ENCODE results near the gene NKTR.

NKTR gene

GRCh38 chr3:42651248-42652091 lies 51.0 kb downstream of the NKTR start:
- DNase-seq (ENCODE audit: low spot score), result no peak

GRCh38 chr3:42652251-42652610 lies 51.7 kb downstream of the NKTR start:
- Histone ChIP-seq H3K9me3 (ENCODE audit: severe bottlenecking) (no peaks in the 10 kb centered on the region), H3K4me3 (ENCODE audit: severe bottlenecking) (no peak overlapping the region), H3K27ac (ENCODE audit: poor library complexity, severe bottlenecking) (peak overlapping the region; percentile 80), H3K4me1 (ENCODE audit: insufficient read depth, poor library complexity, severe bottlenecking) (peaks cover 22% of the 10 kb centered on the region), H3K27me3 (ENCODE audit: insufficient read depth, poor library complexity, severe bottlenecking) (no peaks in the 10 kb centered on the region), H3K36me3 (ENCODE audit: low read depth) (0 out of 2 replicates have a peak, but pooled peaks cover 5% of the 10 kb centered on the region)
- ATAC-seq (ENCODE audit: low read depth) (peak; percentile 0; the same call in 2 of the 3 replicates), DNase-seq (ENCODE audit: low spot score) (no peak)
- no peak for TF ChIP-seq CTCF (IDR thresholded peaks at IDR 0.05; ENCODE audit: poor library complexity, severe bottlenecking)

More at GRCh38 chr3:42651248-42652091, 51.0 kb downstream of the NKTR start:
- peaks cover 22% of the 10 kb centered on the region for H3K4me1 ChIP-seq (ENCODE audit: insufficient read depth, poor library complexity, severe bottlenecking)
- peak; percentile 57 for ATAC-seq (ENCODE audit: low read depth)
- H3K4me3 ChIP-seq (ENCODE audit: severe bottlenecking), result no peak overlapping the region
- no peak for TF ChIP-seq CTCF (IDR thresholded peaks at IDR 0.05; ENCODE audit: poor library complexity, severe bottlenecking)
- peak overlapping the region; percentile 80 for H3K27ac ChIP-seq (ENCODE audit: poor library complexity, severe bottlenecking)
- H3K9me3 ChIP-seq (ENCODE audit: severe bottlenecking), result no peaks in the 10 kb centered on the region
- peaks cover 11% of the 10 kb centered on the region for H3K36me3 ChIP-seq (ENCODE audit: low read depth)
- H3K27me3 ChIP-seq (ENCODE audit: insufficient read depth, poor library complexity, severe bottlenecking), result no peaks in the 10 kb centered on the region

- H3K27ac ChIP-seq (ENCODE audit: poor library complexity, severe bottlenecking), result peak overlapping the region; percentile 80
- H3K4me1 ChIP-seq (ENCODE audit: insufficient read depth, poor library complexity, severe bottlenecking), result peaks cover 22% of the 10 kb centered on the region
- H3K27me3 ChIP-seq (ENCODE audit: insufficient read depth, poor library complexity, severe bottlenecking), result no peaks in the 10 kb centered on the region
- no peaks in the 10 kb centered on the region for H3K9me3 ChIP-seq (ENCODE audit: severe bottlenecking)
- DNase-seq (ENCODE audit: low spot score) (peak; percentile 77), ATAC-seq (ENCODE audit: low read depth) (peak; percentile 74)
- no peak for TF ChIP-seq CTCF (IDR thresholded peaks at IDR 0.05; ENCODE audit: poor library complexity, severe bottlenecking)
- H3K4me3 ChIP-seq (ENCODE audit: severe bottlenecking), result peak overlapping the region; percentile 94
- H3K36me3 ChIP-seq (ENCODE audit: low read depth), result 0 out of 2 replicates have a peak, but pooled peaks cover 1% of the 10 kb centered on the region
Observed at GRCh38 chr3:42652611-42653302, 52.3 kb downstream of the NKTR start.

- Histone ChIP-seq H3K36me3 (ENCODE audit: low read depth) (no peaks in the 10 kb centered on the region), H3K4me3 (ENCODE audit: severe bottlenecking) (peak overlapping the region; percentile 94), H3K27ac (ENCODE audit: poor library complexity, severe bottlenecking) (peak overlapping the region; percentile 80), H3K4me1 (ENCODE audit: insufficient read depth, poor library complexity, severe bottlenecking) (peaks cover 22% of the 10 kb centered on the region), H3K9me3 (ENCODE audit: severe bottlenecking) (no peaks in the 10 kb centered on the region), H3K27me3 (ENCODE audit: insufficient read depth, poor library complexity, severe bottlenecking) (no peaks in the 10 kb centered on the region)
- no peak for TF ChIP-seq CTCF (IDR thresholded peaks at IDR 0.05; ENCODE audit: poor library complexity, severe bottlenecking)
- DNase-seq (ENCODE audit: low spot score), result no peak
- no peak for ATAC-seq (ENCODE audit: low read depth)
Observed at GRCh38 chr3:42653303-42653559, 52.7 kb downstream of the NKTR start.

All from RWPE2 (cell line).